Measurements from ENCODE around the gene LYRM4. TPM values are rescaled to one million over a fixed set of nuclear protein-coding genes. Genes with fewer than 3 reads are reported as not detected.

The LYRM4 gene
- total RNA-seq, 1 experiment from 2014 or later: 44.3 TPM

- Mint-ChIP-seq H3K4me1 (peaks cover 9 to 20% of the 10 kb centered on the region in 2 experiments), H3K27me3 (ENCODE audit: low read depth) (peaks cover 7% of the 10 kb centered on the region), H3K9me3 (no peaks in the 10 kb centered on the region), H3K27ac (no peak overlapping the region), H3K36me3 (ENCODE audit: insufficient read depth in 1 of 3, low read depth in 3 of 3) (no peaks in the 10 kb centered on the region), H3K4me3 (no peak overlapping the region)
- no peaks in the 10 kb centered on the region for H3K79me2 ChIP-seq (ENCODE audit: insufficient read depth, low read length)
- no peak overlapping the region for H2BK12ac ChIP-seq (ENCODE audit: insufficient read length, low read depth, low read length)
- no peak overlapping the region for H3K23ac ChIP-seq (ENCODE audit: insufficient read length, low read depth, low read length)
- no peak overlapping the region for H2BK120ac ChIP-seq (ENCODE audit: low read depth, low read length, poor library complexity, severe bottlenecking)
- H2AK5ac ChIP-seq (ENCODE audit: insufficient read length, low read length): no peak overlapping the region
- no peak overlapping the region for H3K4ac ChIP-seq (ENCODE audit: low read depth, low read length)
- H3T11ph ChIP-seq (ENCODE audit: low read length): no peak overlapping the region
- H2AFZ ChIP-seq (ENCODE audit: low read length): no peak overlapping the region
- H4K91ac ChIP-seq (ENCODE audit: insufficient read length, low read depth, low read length): no peak overlapping the region
- no peak overlapping the region for H3K18ac ChIP-seq (ENCODE audit: insufficient read length, low read depth, low read length)
- no peak overlapping the region for H4K5ac ChIP-seq (ENCODE audit: insufficient read length, low read depth, low read length)
- no peaks in the 10 kb centered on the region for H3K23me2 ChIP-seq (ENCODE audit: insufficient read length, low read depth, low read length, poor library complexity, severe bottlenecking)
- H2BK15ac ChIP-seq (ENCODE audit: low read depth, low read length): no peak overlapping the region
- no peak overlapping the region for H3K56ac ChIP-seq (ENCODE audit: insufficient read length, low read depth, low read length)
- H2BK20ac ChIP-seq (ENCODE audit: low read depth, low read length, poor library complexity, severe bottlenecking): no peak overlapping the region
- H3K4me2 ChIP-seq (ENCODE audit: insufficient read depth, insufficient read length, low read length): no peak overlapping the region
- no peak for TF ChIP-seq CTCF (conservative IDR thresholded peaks at IDR 0.05)
- no CpG with 5 or more reads among the region's 8 CpGs for WGBS (ENCODE audit: extremely low coverage, insufficient read length, low lambda C conversion rate)
- H3K9me3 ChIP-seq (ENCODE audit: control insufficient read depth, low read depth, low read length): no peaks in the 10 kb centered on the region
- H2BK5ac ChIP-seq (ENCODE audit: insufficient read length, low read length): no peak overlapping the region
- H3K27me3 ChIP-seq (ENCODE audit: insufficient read depth, low read length): no peaks in the 10 kb centered on the region
- H3K4me1 ChIP-seq (ENCODE audit: insufficient read depth, low read length): 0 out of 2 replicates have a peak, but pooled peaks cover 1% of the 10 kb centered on the region
- no peak overlapping the region for H3K14ac ChIP-seq (ENCODE audit: insufficient read depth, low read length)
- DNase-seq: no peak
- H4K20me1 ChIP-seq (ENCODE audit: control insufficient read depth, insufficient read depth, insufficient read length): no peaks in the 10 kb centered on the region
- no peaks in the 10 kb centered on the region for H3K79me1 ChIP-seq (ENCODE audit: insufficient read depth, low read depth, low read length, poor library complexity, severe bottlenecking)
- H3K27ac ChIP-seq (ENCODE audit: insufficient read length, low read depth, low read length): no peak overlapping the region
- H3K9ac ChIP-seq (ENCODE audit: extremely low read depth, insufficient read length, low read length): no peak overlapping the region
- no peak overlapping the region for H4K8ac ChIP-seq (replicated peaks; ENCODE audit: insufficient read length, low read depth, low read length)
These were observed 42.9 kb upstream of the LYRM4 start for GRCh38 chr6:5303682-5304081.

All from H9 (cell line).